H9 (cell line): ENCODE results near the gene IL24. TPM values are rescaled to one million over a fixed set of nuclear protein-coding genes. Genes with fewer than 3 reads are reported as not detected.

Experiments used
- DNase-seq: peaks from one replicate; pipeline ENCODE4 v3.0.0-alpha.2; 2017
- H2AFZ ChIP-seq: one replicate; pipeline ENCODE4 v1.6.1; 2013; ENCODE audit warnings: mild to moderate bottlenecking, low read length, control low read depth, moderate library complexity
- H2AK5ac ChIP-seq: 2 replicates; pipeline ENCODE4 v1.6.1; 2013; ENCODE audit warnings: low read length, control low read depth, mixed read lengths; ENCODE audit not compliant: insufficient read length
- H2BK120ac ChIP-seq: one replicate; pipeline ENCODE4 v1.6.1; 2013; ENCODE audit warnings: low read depth, mild to moderate bottlenecking, low read length, control low read depth, inconsistent platforms; ENCODE audit not compliant: poor library complexity, severe bottlenecking
- H2BK12ac ChIP-seq: 2 replicates; pipeline ENCODE4 v1.6.1; 2013; ENCODE audit warnings: low read length, control low read depth, mixed read lengths, low read depth; ENCODE audit not compliant: insufficient read length
- H2BK15ac ChIP-seq: 2 replicates; pipeline ENCODE4 v1.6.1; 2013; ENCODE audit warnings: low read depth, low read length, control low read depth
- H2BK20ac ChIP-seq: one replicate; pipeline ENCODE4 v1.6.1; 2013; ENCODE audit warnings: low read depth, mild to moderate bottlenecking, low read length, control low read depth, inconsistent platforms; ENCODE audit not compliant: poor library complexity, severe bottlenecking
- H2BK5ac ChIP-seq: 2 replicates; pipeline ENCODE4 v1.6.1; 2013; ENCODE audit warnings: low read length, control low read depth, mixed read lengths; ENCODE audit not compliant: insufficient read length
- H3K14ac ChIP-seq: 2 replicates; pipeline ENCODE4 v1.6.1; 2013; ENCODE audit warnings: low read length, control low read depth; ENCODE audit not compliant: insufficient read depth
- H3K18ac ChIP-seq: 2 replicates; pipeline ENCODE4 v1.6.1; 2013; ENCODE audit warnings: low read depth, mild to moderate bottlenecking, mixed read lengths, low read length, control low read depth; ENCODE audit not compliant: insufficient read length
- H3K23ac ChIP-seq: 2 replicates; pipeline ENCODE4 v1.6.1; 2013; ENCODE audit warnings: low read length, control low read depth, mixed read lengths, low read depth; ENCODE audit not compliant: insufficient read length
- H3K23me2 ChIP-seq: 2 replicates; pipeline ENCODE4 v1.6.1; 2013; ENCODE audit warnings: low read depth, mild to moderate bottlenecking, mixed read lengths, low read length, control low read depth; ENCODE audit not compliant: insufficient read length, poor library complexity, severe bottlenecking
- H3K27ac ChIP-seq: 2 replicates; pipeline ENCODE4 v1.5.1; 2013; ENCODE audit warnings: low read length, control low read depth, mixed read lengths, low read depth; ENCODE audit not compliant: insufficient read length
- H3K27me3 ChIP-seq: 2 replicates; pipeline ENCODE4 v1.6.1; 2013; ENCODE audit warnings: low read length, control low read depth, inconsistent platforms; ENCODE audit not compliant: insufficient read depth
- H3K4ac ChIP-seq: 2 replicates; pipeline ENCODE4 v1.6.1; 2013; ENCODE audit warnings: low read depth, mild to moderate bottlenecking, control low read depth, inconsistent platforms, low read length, moderate library complexity
- H3K4me1 ChIP-seq: 2 replicates; pipeline ENCODE4 v1.6.1; 2013; ENCODE audit warnings: low read length, control low read depth, inconsistent platforms; ENCODE audit not compliant: insufficient read depth
- H3K4me2 ChIP-seq: 2 replicates; pipeline ENCODE4 v1.6.1; 2013; ENCODE audit warnings: low read length, control low read depth, mixed read lengths; ENCODE audit not compliant: insufficient read length, insufficient read depth
- H3K56ac ChIP-seq: 2 replicates; pipeline ENCODE4 v1.6.1; 2013; ENCODE audit warnings: low read depth, mild to moderate bottlenecking, mixed read lengths, low read length, control low read depth; ENCODE audit not compliant: insufficient read length
- H3K79me1 ChIP-seq: 2 replicates; pipeline ENCODE4 v1.6.1; 2013; ENCODE audit warnings: low read depth, mild to moderate bottlenecking, moderate library complexity, low read length, control low read depth, inconsistent platforms; ENCODE audit not compliant: insufficient read depth, poor library complexity, severe bottlenecking
- H3K79me2 ChIP-seq: 2 replicates; pipeline ENCODE4 v1.6.1; 2013; ENCODE audit warnings: low read length, control low read depth, inconsistent platforms; ENCODE audit not compliant: insufficient read depth
- H3K9ac ChIP-seq: 2 replicates; pipeline ENCODE4 v1.6.1; 2013; ENCODE audit warnings: low read length, control low read depth, mixed read lengths; ENCODE audit not compliant: insufficient read length; ENCODE audit errors: extremely low read depth
- H3K9me3 ChIP-seq: one replicate; pipeline ENCODE4 v1.6.1; 2013; ENCODE audit warnings: low read depth, low read length, inconsistent platforms; ENCODE audit not compliant: control insufficient read depth
- H3T11ph ChIP-seq: one replicate; pipeline ENCODE4 v1.6.1; 2013; ENCODE audit warnings: mild to moderate bottlenecking, low read length, control low read depth, inconsistent platforms
- H4K20me1 ChIP-seq: one replicate; pipeline ENCODE4 v1.6.1; 2013; ENCODE audit not compliant: control insufficient read depth, insufficient read length, insufficient read depth
- H4K5ac ChIP-seq: 2 replicates; pipeline ENCODE4 v1.6.1; 2013; ENCODE audit warnings: low read depth, mild to moderate bottlenecking, mixed read lengths, low read length, control low read depth; ENCODE audit not compliant: insufficient read length
- H4K8ac ChIP-seq: replicated peaks from 2 replicates; pipeline ENCODE4 v1.6.1; 2013; ENCODE audit warnings: low read length, control low read depth, mixed read lengths, low read depth; ENCODE audit not compliant: insufficient read length
- H4K91ac ChIP-seq: 2 replicates; pipeline ENCODE4 v1.6.1; 2013; ENCODE audit warnings: low read depth, mild to moderate bottlenecking, moderate library complexity, mixed read lengths, low read length, control low read depth; ENCODE audit not compliant: insufficient read length
- H3K27ac Mint-ChIP-seq, 3 experiments: 2 replicates in 2 of 3; 3 replicates in 1 of 3; pipeline ENCODE4 v1.8.0; 2020 to 2021; ENCODE audit warnings: mixed read lengths in 3 of 3, mild to moderate bottlenecking in 1 of 3, moderate library complexity in 1 of 3
- H3K27me3 Mint-ChIP-seq: 2 replicates; pipeline ENCODE4 v1.8.0; 2021; ENCODE audit warnings: low read depth, mild to moderate bottlenecking, moderate library complexity, mixed read lengths
- H3K36me3 Mint-ChIP-seq, 3 experiments: 2 replicates in 2 of 3; 3 replicates in 1 of 3; pipeline ENCODE4 v1.8.0; 2020 to 2021; ENCODE audit warnings: low read depth in 3 of 3, mixed read lengths in 3 of 3; ENCODE audit not compliant: insufficient read depth in 1 of 3
- H3K4me1 Mint-ChIP-seq, 2 experiments: 2 replicates each; pipeline ENCODE4 v1.8.0; 2020; ENCODE audit warnings: mixed read lengths in 2 of 2
- H3K4me3 Mint-ChIP-seq, 2 experiments: 2 replicates in 1 of 2; 3 replicates in 1 of 2; pipeline ENCODE4 v1.8.0; 2020 to 2021; ENCODE audit warnings: mild to moderate bottlenecking in 2 of 2, mixed read lengths in 2 of 2, moderate library complexity in 1 of 2
- H3K9me3 Mint-ChIP-seq, 2 experiments: 2 replicates in 1 of 2; 3 replicates in 1 of 2; pipeline ENCODE4 v1.8.0; 2020; ENCODE audit warnings: mild to moderate bottlenecking in 2 of 2, mixed read lengths in 2 of 2, moderate library complexity in 1 of 2
- CTCF ChIP-seq: fragments of 200-600 bp; sonication (generic); conservative IDR thresholded peaks from 3 replicates; pipeline ENCODE4 v1.8.0; 2021; ENCODE audit warnings: antibody characterized with exemption, mild to moderate bottlenecking
- WGBS: extraction: QIAGEN DNeasy Blood & Tissue Kit; methylation state at CpG from one replicate; pipeline ENCODE4 v1.1.7; 2013; ENCODE audit warnings: missing lambda C conversion rate, low lambda C conversion rate, mixed read lengths; ENCODE audit not compliant: insufficient read length; ENCODE audit errors: extremely low coverage; 5-methylcytosine and 5-hydroxymethylcytosine counted together
- total RNA-seq: library from RNA; stranded (reverse); gene quantifications from 2 replicates; pipeline ENCODE4 v1.2.1, GENCODE V29; 2021

The IL24 gene
- total RNA-seq, 1 experiment from 2014 or later, result not detected

GRCh38 chr1:206915030-206915735 is 17.9 kb downstream of the IL24 start:
- Mint-ChIP-seq H3K9me3 (no peaks in the 10 kb centered on the region; a peak in 1 of 5 replicates), H3K27me3 (peaks cover 48% of the 10 kb centered on the region), H3K4me3 (no peak overlapping the region), H3K36me3 (no peaks in the 10 kb centered on the region), H3K4me1 (peaks cover 0 to under 1% of the 10 kb centered on the region in 2 experiments; a peak in 1 of 4 replicates), H3K27ac (no peak overlapping the region)
- Histone ChIP-seq H3K4ac (no peak overlapping the region), H3K23me2 (no peaks in the 10 kb centered on the region), H3K23ac (no peak overlapping the region), H3K9me3 (no peaks in the 10 kb centered on the region), H3K79me2 (no peaks in the 10 kb centered on the region), H3K9ac (no peak overlapping the region), H3K4me1 (no peaks in the 10 kb centered on the region), H3K27me3 (no peaks in the 10 kb centered on the region; the same call in 1 of the 2 replicates), H3K4me2 (no peak overlapping the region), H2BK5ac (no peak overlapping the region), H3K79me1 (no peaks in the 10 kb centered on the region), H2BK15ac (no peak overlapping the region), H2AFZ (no peak overlapping the region), H4K20me1 (no peaks in the 10 kb centered on the region), H2AK5ac (no peak overlapping the region), H3K27ac (no peak overlapping the region), H3K18ac (no peak overlapping the region), H3K56ac (no peak overlapping the region), H4K5ac (no peak overlapping the region), H2BK12ac (no peak overlapping the region), H2BK20ac (no peak overlapping the region), H4K91ac (no peak overlapping the region), H2BK120ac (no peak overlapping the region), H4K8ac (no peak overlapping the region), H3T11ph (no peak overlapping the region), H3K14ac (no peak overlapping the region; the same call in 1 of the 2 replicates)
- no peak for TF ChIP-seq CTCF
- WGBS, result no CpG with 5 or more reads among the region's 15 CpGs
- no peak for DNase-seq
